Nephron progenitor cell (in vitro differentiated cells): ENCODE data around the gene SGPL1.

ENCODE experiments used
- DNase-seq: peaks from one replicate; pipeline ENCODE4 v3.0.0; 2021
- H3K27ac Mint-ChIP-seq: 2 replicates; pipeline ENCODE4 v1.8.0; 2021; ENCODE audit warnings: mild to moderate bottlenecking, moderate library complexity, mixed read lengths
- H3K27me3 Mint-ChIP-seq: 2 replicates; pipeline ENCODE4 v1.8.0; 2021; ENCODE audit warnings: mild to moderate bottlenecking, low read depth, mixed read lengths; ENCODE audit not compliant: poor library complexity
- H3K36me3 Mint-ChIP-seq: 2 replicates; pipeline ENCODE4 v1.8.0; 2021; ENCODE audit warnings: low read depth, mixed read lengths
- H3K4me1 Mint-ChIP-seq: 2 replicates; pipeline ENCODE4 v1.8.0; 2021; ENCODE audit warnings: mixed read lengths
- H3K4me3 Mint-ChIP-seq: 2 replicates; pipeline ENCODE4 v1.8.0; 2021; ENCODE audit warnings: mild to moderate bottlenecking, moderate library complexity, mixed read lengths
- H3K9me3 Mint-ChIP-seq: 2 replicates; pipeline ENCODE4 v1.8.0; 2021; ENCODE audit warnings: mild to moderate bottlenecking, moderate library complexity, mixed read lengths
- TF ChIP-seq, protein P1 (sequence below): fragments of 200-600 bp; sonication (generic); IDR thresholded peaks from 2 replicates; pipeline ENCODE4 v1.5.0; 2021; ENCODE audit warnings: antibody characterized with exemption

SGPL1 gene

DNA sequence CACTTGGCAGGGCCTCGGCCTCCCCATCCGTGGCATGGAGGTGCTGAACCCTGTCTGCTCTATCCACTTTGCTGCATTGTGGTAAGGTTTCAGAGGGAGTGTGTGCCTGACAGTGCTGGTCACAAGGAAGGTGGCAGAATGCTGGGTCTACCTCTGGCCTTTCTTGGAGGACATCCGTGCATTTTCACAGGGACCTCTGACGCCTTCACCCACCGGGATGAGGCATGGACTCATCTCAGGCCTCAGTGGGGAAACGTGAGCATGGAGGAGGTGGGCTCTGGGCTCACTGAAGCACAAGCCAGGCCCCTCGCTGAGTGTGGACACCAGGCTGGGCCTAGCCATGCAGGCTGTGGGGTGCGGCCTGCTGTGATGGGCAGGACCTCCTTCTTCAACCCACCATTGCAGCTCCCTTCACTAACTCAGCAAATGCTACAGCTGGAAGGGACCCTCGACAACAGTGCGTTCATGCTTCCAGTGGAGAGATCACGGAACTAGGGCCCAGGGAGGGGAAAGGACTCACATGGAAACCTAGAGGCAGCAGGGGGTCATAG is 39.2 kb upstream of the SGPL1 start:
- Mint-ChIP-seq H3K36me3 (no peaks in the 10 kb centered on the region), H3K9me3 (no peaks in the 10 kb centered on the region), H3K27ac (no peak overlapping the region), H3K4me3 (no peak overlapping the region), H3K4me1 (peaks cover 26% of the 10 kb centered on the region), H3K27me3 (peaks cover 4% of the 10 kb centered on the region)
- TF ChIP-seq, protein P1, sequence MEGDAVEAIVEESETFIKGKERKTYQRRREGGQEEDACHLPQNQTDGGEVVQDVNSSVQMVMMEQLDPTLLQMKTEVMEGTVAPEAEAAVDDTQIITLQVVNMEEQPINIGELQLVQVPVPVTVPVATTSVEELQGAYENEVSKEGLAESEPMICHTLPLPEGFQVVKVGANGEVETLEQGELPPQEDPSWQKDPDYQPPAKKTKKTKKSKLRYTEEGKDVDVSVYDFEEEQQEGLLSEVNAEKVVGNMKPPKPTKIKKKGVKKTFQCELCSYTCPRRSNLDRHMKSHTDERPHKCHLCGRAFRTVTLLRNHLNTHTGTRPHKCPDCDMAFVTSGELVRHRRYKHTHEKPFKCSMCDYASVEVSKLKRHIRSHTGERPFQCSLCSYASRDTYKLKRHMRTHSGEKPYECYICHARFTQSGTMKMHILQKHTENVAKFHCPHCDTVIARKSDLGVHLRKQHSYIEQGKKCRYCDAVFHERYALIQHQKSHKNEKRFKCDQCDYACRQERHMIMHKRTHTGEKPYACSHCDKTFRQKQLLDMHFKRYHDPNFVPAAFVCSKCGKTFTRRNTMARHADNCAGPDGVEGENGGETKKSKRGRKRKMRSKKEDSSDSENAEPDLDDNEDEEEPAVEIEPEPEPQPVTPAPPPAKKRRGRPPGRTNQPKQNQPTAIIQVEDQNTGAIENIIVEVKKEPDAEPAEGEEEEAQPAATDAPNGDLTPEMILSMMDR: no peak
- DNase-seq: no peak

DNA sequence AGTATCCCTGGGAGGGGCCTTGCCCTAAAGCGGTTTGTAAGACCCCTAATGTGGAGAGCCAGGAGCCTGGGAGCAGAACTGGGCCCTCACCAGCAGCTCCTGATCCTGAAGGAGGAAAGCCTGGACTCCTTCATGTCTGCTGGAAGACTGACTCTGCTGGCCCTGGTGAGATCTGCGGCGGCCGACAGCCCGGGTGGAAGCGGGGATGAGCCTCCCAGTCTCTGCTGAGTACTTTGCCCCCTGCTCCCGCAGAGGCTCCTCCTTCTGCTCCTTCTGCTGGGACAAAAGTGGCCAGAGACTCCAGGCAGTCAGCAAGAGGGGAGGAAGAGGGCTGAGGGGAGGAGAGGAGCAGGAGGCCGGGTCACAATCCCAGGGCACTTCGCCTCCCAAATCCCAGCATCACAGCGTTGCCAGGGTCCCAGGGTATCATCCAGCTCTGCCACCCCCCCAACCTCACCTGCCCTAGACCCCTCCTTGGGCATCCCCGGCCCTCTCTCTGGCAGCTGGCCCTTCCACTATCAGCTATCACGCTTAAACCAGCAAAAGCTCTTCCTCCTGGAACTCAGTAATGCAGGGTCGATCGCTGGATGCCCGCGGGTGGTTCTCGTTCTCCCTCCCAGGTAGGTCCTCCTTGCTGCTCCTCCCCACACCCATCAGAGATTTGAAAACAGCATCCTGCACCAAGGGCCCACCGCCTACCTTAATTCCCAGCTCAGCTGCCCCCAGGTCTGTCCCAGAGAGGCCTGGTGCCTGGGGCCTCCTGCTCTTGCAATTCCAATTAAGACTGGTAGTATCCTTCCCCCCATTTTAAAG is 38.5 kb upstream of the SGPL1 start:
- H3K9me3 Mint-ChIP-seq: no peaks in the 10 kb centered on the region
- peaks cover 26% of the 10 kb centered on the region for H3K4me1 Mint-ChIP-seq
- no peaks in the 10 kb centered on the region for H3K27me3 Mint-ChIP-seq
- H3K36me3 Mint-ChIP-seq: no peaks in the 10 kb centered on the region
- TF ChIP-seq, protein P1: no peak
- H3K4me3 Mint-ChIP-seq: no peak overlapping the region
- DNase-seq: no peak
- H3K27ac Mint-ChIP-seq: no peak overlapping the region

DNA sequence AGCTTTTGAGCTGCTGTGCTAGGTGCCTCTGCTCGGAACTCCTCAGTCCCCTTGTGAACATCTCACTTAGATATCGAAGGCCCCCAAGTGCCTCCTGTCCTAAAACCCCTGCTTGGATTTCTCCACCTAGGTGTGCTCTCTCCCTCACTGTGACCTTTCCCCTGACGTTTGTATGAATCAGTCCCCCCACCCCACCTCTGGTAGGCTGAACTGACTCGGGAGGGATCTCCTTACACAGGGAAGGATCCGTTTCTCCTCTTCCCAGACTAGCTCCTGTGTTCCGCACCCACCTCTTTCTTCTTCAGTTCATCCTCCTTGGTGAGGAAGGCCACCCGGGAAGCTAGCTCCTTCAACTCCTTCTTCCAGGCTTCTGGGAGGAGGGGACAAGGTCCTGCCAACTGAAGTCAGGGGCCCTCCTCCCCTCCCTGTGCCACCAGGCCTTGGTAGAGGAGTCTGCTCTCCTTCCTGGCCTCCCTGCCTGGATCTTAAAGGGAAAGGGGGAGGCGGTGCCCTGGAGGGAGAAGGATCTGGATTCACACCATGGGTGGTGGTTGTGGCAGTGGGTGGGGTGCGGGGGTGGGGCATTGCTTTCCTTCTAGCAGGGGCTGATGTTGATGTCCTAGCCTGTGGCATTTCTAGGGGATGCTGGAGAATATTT is 37.4 kb upstream of the SGPL1 start:
- peak overlapping the region; percentile 78 for H3K27ac Mint-ChIP-seq
- peaks cover 26% of the 10 kb centered on the region for H3K4me1 Mint-ChIP-seq
- H3K4me3 Mint-ChIP-seq: no peak overlapping the region
- no peaks in the 10 kb centered on the region for H3K27me3 Mint-ChIP-seq
- TF ChIP-seq, protein P1: no peak
- no peaks in the 10 kb centered on the region for H3K9me3 Mint-ChIP-seq
- H3K36me3 Mint-ChIP-seq: no peaks in the 10 kb centered on the region
- no peak for DNase-seq

DNA sequence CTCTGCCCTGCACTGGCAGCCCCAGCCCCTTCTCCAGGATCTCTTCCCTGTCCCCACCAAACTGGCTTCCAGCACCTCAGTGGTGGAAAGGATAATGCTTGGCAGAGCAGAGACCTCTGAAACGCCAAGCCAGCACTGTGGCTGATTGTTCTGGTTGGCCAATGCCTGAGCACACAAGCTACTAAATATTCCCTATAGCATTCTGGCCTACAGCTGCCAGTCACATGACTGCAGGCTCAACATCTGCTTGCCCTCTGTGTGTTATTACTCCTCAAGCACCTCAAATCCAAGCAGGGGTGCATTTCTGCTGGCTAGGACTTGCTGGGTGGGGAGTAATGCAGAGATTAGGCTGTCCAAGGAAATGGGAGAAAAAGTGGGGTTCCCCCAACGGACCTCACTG is 36.7 kb upstream of the SGPL1 start:
- no peak overlapping the region for H3K4me3 Mint-ChIP-seq
- no peak overlapping the region for H3K27ac Mint-ChIP-seq
- no peak for DNase-seq
- peaks cover 26% of the 10 kb centered on the region for H3K4me1 Mint-ChIP-seq
- no peaks in the 10 kb centered on the region for H3K27me3 Mint-ChIP-seq
- H3K9me3 Mint-ChIP-seq: no peaks in the 10 kb centered on the region
- TF ChIP-seq, protein P1: no peak
- no peaks in the 10 kb centered on the region for H3K36me3 Mint-ChIP-seq

DNA sequence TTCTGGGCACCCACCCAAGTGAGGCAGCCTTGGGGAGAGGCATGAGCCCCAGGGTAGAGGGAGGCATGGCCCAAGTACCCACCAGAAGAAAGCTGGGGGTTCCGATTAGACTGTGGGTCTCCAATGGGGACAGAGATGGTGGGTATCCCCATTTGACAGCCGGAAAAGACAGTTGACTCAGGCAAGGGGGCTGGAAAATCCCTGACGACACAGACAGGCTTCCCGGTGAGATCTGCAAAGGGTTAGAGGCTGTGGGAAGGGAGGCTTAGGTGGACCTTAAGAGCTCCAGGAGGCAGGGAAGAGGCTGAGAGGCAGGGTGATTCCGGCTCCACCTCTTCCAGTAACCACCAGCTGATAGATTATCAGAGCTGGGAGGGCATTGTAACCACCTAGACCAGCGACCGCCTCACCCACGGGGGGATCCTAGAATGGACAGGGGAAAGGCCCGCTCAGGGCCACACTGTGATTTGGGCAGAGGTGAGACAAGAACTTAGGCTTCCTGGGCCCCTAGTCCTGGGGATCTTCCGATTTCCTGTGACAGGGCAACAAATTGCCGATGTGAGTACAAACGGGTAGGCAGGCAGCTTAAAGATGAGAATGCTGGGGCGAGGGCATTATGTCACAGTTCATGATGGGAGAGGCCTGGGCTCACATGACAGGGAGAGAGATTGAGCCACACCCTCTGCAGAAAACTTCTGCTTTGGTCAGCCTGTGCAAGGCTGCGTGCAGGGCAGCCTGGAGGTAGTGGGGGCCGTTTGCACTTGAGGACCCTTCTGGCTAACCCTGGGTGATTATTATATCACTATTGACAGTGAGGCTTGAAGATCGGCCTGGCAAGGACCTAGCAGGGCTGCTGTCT is 36.0 kb upstream of the SGPL1 start:
- no peaks in the 10 kb centered on the region for H3K36me3 Mint-ChIP-seq
- TF ChIP-seq, protein P1: no peak
- H3K9me3 Mint-ChIP-seq: no peaks in the 10 kb centered on the region
- H3K27ac Mint-ChIP-seq: peak overlapping the region; percentile 86
- H3K27me3 Mint-ChIP-seq: no peaks in the 10 kb centered on the region
- H3K4me3 Mint-ChIP-seq: no peak overlapping the region
- peaks cover 26% of the 10 kb centered on the region for H3K4me1 Mint-ChIP-seq
- DNase-seq: no peak
